Activated CD8-positive, alpha-beta T cell treated with anti-CD3 and anti-CD28 coated beads for 36 hours (primary cell): ENCODE results near the gene TCEANC2. TPM values are rescaled to one million over a fixed set of nuclear protein-coding genes. Genes with fewer than 3 reads are reported as not detected.
A peak's percentile ranks its signal among the peaks of the same experiment; 100 is the strongest.

Experiments used
- ATAC-seq: fragments of 200-7000 bp; cut with Tn5 transposase; one replicate; pipeline ENCODE4 v1.10.0; 2021; ENCODE audit warnings: mild to moderate bottlenecking, moderate library complexity
- CTCF ChIA-PET: fragments of 350-600 bp; sonication (Branson Sonifier 250); formaldehyde crosslinking; loops from one replicate; lab custom pipeline; 2021; ENCODE audit warnings: antibody characterized with exemption; lab: Charles Lee
- POLR2A ChIA-PET: fragments of 350-600 bp; sonication (Branson Sonifier 250); formaldehyde crosslinking; loops from one replicate; lab custom pipeline; 2021; ENCODE audit warnings: antibody characterized with exemption; lab: Charles Lee
- DNase-seq: peaks from one replicate; pipeline ENCODE4 v3.0.0-alpha.2; 2020
- H3K27ac Mint-ChIP-seq: one replicate; pipeline ENCODE4 v1.8.0; 2021; ENCODE audit warnings: mild to moderate bottlenecking, mixed read lengths
- H3K27me3 Mint-ChIP-seq: one replicate; pipeline ENCODE4 v1.8.0; 2021; ENCODE audit warnings: mixed read lengths
- H3K36me3 Mint-ChIP-seq: one replicate; pipeline ENCODE4 v1.8.0; 2021; ENCODE audit warnings: low read depth, mixed read lengths
- H3K4me1 Mint-ChIP-seq: one replicate; pipeline ENCODE4 v1.8.0; 2021; ENCODE audit warnings: low read depth, mixed read lengths
- H3K4me3 Mint-ChIP-seq: one replicate; pipeline ENCODE4 v1.8.0; 2021; ENCODE audit warnings: mild to moderate bottlenecking, moderate library complexity, mixed read lengths
- H3K9me3 Mint-ChIP-seq: one replicate; pipeline ENCODE4 v1.8.0; 2021; ENCODE audit warnings: mixed read lengths
- CTCF ChIP-seq: fragments of 200-600 bp; IDR thresholded peaks from one replicate; pipeline ENCODE4 v1.8.0; 2022; ENCODE audit warnings: antibody characterized with exemption, mild to moderate bottlenecking
- intact Hi-C: fragments of 100-400 bp; cut with micrococcal nuclease; formaldehyde crosslinking; loops from one replicate; pipeline ENCODE4 v1.10.0; 2022
- total RNA-seq, 2 experiments: library from RNA; stranded (reverse); gene quantifications; one replicate each; pipeline ENCODE4 v1.2.3, GENCODE V29; 2021

Gene TCEANC2
- total RNA-seq, 2 experiments from 2014 or later: 11.1 to 11.2 TPM

GRCh38 chr1:54052431-54052933 lies 926 bp upstream of the TCEANC2 start:
- peak; percentile 17 for ATAC-seq
- Mint-ChIP-seq H3K36me3 (peaks cover 15% of the 10 kb centered on the region), H3K27ac (no peak overlapping the region), H3K4me3 (no peak overlapping the region), H3K4me1 (peaks cover 37% of the 10 kb centered on the region), H3K27me3 (no peaks in the 10 kb centered on the region), H3K9me3 (no peaks in the 10 kb centered on the region)
- DNase-seq: peak; percentile 43
- POLR2A ChIA-PET: interaction anchor here (1.0 to 1.8 kb wide), 3 partner anchors 12 to 171 kb away, joined by 4 to 7 read pairs (median 4); no protein-coding TSS in a partner anchor
- CTCF ChIA-PET: interaction anchor here (1.2 to 4.1 kb wide), 8 partner anchors 9 to 437 kb away, joined by 3 to 14 read pairs (median 4); partner anchors contain the start of gene NDC1
- TF ChIP-seq CTCF: no peak
- intact Hi-C loops: loop anchor here (5.0 kb wide), 3 partner anchors 165 to 355 kb away; partner anchors contain the start of genes NDC1, SSBP3 and YIPF1

DNA sequence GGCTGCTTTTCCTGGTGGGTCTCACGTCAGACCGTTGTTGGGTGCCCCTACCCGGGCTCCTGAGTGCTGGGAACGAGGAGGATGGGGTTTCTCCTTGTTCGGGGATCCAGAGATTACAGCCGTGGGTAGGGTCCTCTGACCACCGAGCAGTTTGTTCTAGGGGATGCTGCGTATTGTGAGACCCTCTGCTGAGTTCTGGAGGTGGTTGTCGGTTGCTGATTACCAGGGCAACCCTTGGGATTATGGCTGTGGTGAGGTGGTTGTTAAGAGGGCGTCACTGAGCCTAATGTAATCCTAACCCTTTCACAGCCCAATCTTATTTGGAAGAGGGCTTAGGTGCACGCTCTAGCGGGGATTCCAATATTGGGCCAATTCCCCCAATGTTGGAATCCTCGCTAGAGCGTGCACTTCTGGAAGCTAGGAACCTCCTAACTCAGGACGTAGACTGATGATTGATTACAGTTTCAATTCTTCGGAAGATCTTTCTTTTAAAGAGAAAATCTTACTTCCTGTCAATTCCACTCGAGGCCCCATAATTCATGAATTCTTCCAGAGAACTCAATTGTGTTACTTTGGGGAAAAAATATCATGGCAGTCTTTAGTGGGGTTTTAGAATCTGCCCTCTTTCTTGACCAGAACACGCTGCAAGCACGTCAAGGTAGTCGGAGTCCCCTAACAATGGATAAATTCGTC lies 483 bp downstream of the TCEANC2 start:
- DNase-seq (peak; percentile 38), ATAC-seq (no peak)
- intact Hi-C loops: loop anchor here (5.0 kb wide), 3 partner anchors 167 to 353 kb away; partner anchors contain the start of genes NDC1, SSBP3 and YIPF1
- Mint-ChIP-seq H3K4me3 (no peak overlapping the region), H3K36me3 (peaks cover 24% of the 10 kb centered on the region), H3K9me3 (no peaks in the 10 kb centered on the region), H3K27me3 (no peaks in the 10 kb centered on the region), H3K27ac (no peak overlapping the region), H3K4me1 (peaks cover 26% of the 10 kb centered on the region)
- CTCF ChIA-PET: interaction anchor here (0.8 to 4.1 kb wide), 9 partner anchors 14 to 722 kb away, joined by 3 to 14 read pairs (median 4); partner anchors contain the start of gene NDC1
- POLR2A ChIA-PET: interaction anchor here (1.1 to 1.5 kb wide), 2 partner anchors 111 to 217 kb away, joined by 3 to 4 read pairs; no protein-coding TSS in a partner anchor
- no peak for TF ChIP-seq CTCF

- ATAC-seq (no peak), DNase-seq (peak; percentile 14)
- Mint-ChIP-seq H3K9me3 (no peaks in the 10 kb centered on the region), H3K4me1 (peaks cover 22% of the 10 kb centered on the region), H3K27me3 (no peaks in the 10 kb centered on the region), H3K36me3 (peaks cover 25% of the 10 kb centered on the region), H3K4me3 (no peak overlapping the region), H3K27ac (no peak overlapping the region)
- no peak for TF ChIP-seq CTCF
- ChIA-PET POLR2A (no interaction called here), CTCF (interaction anchor here (1.0 to 4.1 kb wide), 3 partner anchors 16 to 29 kb away, joined by 3 to 14 read pairs (median 7); no protein-coding TSS in a partner anchor)
- intact Hi-C loops: loop anchor here (5.0 kb wide), 3 partner anchors 167 to 353 kb away; partner anchors contain the start of genes NDC1, SSBP3 and YIPF1
Observed at GRCh38 chr1:54054438-54054749, 986 bp downstream of the TCEANC2 start.

DNA sequence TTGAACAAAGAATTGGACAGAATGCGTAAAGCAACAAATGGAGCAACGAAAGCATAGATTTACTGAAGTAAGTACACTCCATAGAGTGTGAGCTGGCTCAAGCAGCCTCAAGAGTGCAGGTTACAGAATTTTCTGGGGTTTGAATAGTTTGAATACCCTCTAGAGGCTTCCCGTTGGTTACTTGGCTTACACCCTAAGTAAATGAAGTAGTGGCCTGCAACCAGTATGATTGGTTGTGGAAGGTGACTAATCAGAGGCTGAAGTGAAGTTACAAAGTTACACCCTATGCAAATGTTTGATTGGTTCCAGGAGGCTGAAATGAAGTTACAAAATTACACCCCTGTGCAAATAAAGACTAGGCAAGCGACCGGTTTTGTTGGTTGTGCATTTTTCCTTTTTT lies 10.9 kb downstream of the TCEANC2 start:
- TF ChIP-seq CTCF: no peak
- ATAC-seq: no peak
- Mint-ChIP-seq H3K4me1 (peaks cover 3% of the 10 kb centered on the region), H3K27me3 (no peaks in the 10 kb centered on the region), H3K36me3 (peaks cover 9% of the 10 kb centered on the region), H3K9me3 (no peaks in the 10 kb centered on the region), H3K27ac (no peak overlapping the region), H3K4me3 (no peak overlapping the region)
- intact Hi-C loops: no loop called here
- ChIA-PET CTCF (no interaction called here), POLR2A (no interaction called here)
- DNase-seq: no peak

- ChIA-PET CTCF (interaction anchor here (0.6 to 2.4 kb wide), 7 partner anchors 8 to 588 kb away, joined by 3 to 14 read pairs (median 4); partner anchors contain the start of genes TCEANC2 and TMEM59), POLR2A (no interaction called here)
- no peak overlapping the region for H3K27ac Mint-ChIP-seq
- no peaks in the 10 kb centered on the region for H3K4me1 Mint-ChIP-seq
- peaks cover 3% of the 10 kb centered on the region for H3K36me3 Mint-ChIP-seq
- no peak overlapping the region for H3K4me3 Mint-ChIP-seq
- no peak for DNase-seq
- no peaks in the 10 kb centered on the region for H3K27me3 Mint-ChIP-seq
- intact Hi-C loops: no loop called here
- H3K9me3 Mint-ChIP-seq: no peaks in the 10 kb centered on the region
- ATAC-seq: peak; percentile 20
- TF ChIP-seq CTCF: no peak
Observed at GRCh38 chr1:54069791-54070170, 16.4 kb downstream of the TCEANC2 start.
